Ovary (tissue), 3 donors: ENCODE data around the gene IL6.

Experiments
- CTCF ChIP-seq, 3 donors: fragments of 450-650 bp in 2 of 3; fragments of 200-600 bp in 1 of 3; IDR thresholded peaks; one replicate each; pipeline versions ENCODE4 v1.5.1 to v1.8.0; 2016 to 2022; ENCODE audit warnings: antibody characterized with exemption in 3 of 3, mild to moderate bottlenecking in 1 of 3
- POLR2A ChIP-seq: fragments of 450-650 bp; IDR thresholded peaks from one replicate; pipeline ENCODE4 v1.6.1; 2017; ENCODE audit warnings: antibody characterized with exemption, mild to moderate bottlenecking, moderate library complexity
- donor health status: DM: no; HTN: no; CAD: no.

DNA sequence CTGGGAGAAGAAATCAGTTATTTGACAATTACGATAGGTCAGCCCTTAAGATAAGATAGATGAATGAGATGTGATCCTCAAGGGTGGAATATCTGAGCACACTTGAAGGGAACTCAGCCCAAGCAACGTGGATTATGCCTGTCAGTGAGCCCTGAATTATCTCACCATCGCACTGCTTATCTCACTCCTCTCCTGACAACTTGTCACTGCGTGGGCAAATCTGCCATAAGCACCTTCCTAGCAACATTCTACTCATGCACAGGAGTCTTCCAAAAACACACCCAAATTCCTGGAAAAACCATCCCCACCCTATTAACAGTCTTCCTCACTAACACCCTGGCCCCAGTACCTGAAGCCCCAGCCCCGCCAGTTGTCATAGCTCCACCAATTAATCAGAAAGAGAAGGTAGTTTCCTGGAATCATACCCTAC is 46.5 kb upstream of the IL6 start:
- TF ChIP-seq POLR2A (no peak), CTCF (IDR thresholded peaks at IDR 0.05) (no peak)
